Tibial artery (tissue), 4 donors: Measurements from ENCODE around the gene C4BPA.

Experiments used
- DNase-seq, 2 donors: peaks; one replicate each; pipeline ENCODE4 v3.0.0-alpha.2; 2019
- H3K27ac ChIP-seq, 2 donors: fragments of 200-600 bp; sonication (generic) in 1 of 2; 1 replicate in 1 of 2; 2 replicates in 1 of 2; pipeline ENCODE4 v1.5.1; 2018 to 2019; ENCODE audit warnings: mild to moderate bottlenecking in 1 of 2
- H3K27me3 ChIP-seq, 2 donors: fragments of 200-600 bp; sonication (generic) in 1 of 2; one replicate each; pipeline versions ENCODE4 v1.5.1 to v1.6.0; 2016 to 2019
- H3K36me3 ChIP-seq, 3 donors: fragments of 200-600 bp; sonication (generic) in 2 of 3; one replicate each; pipeline ENCODE4 v1.5.1; 2016 to 2019; ENCODE audit warnings: mild to moderate bottlenecking in 2 of 3
- H3K4me1 ChIP-seq, 4 donors: fragments of 200-600 bp; sonication (generic) in 2 of 4; 1 replicate in 3 of 4; 2 replicates in 1 of 4; pipeline ENCODE4 v1.5.1; 2016 to 2019
- H3K4me3 ChIP-seq, 2 donors: fragments of 200-600 bp; sonication (generic) in 1 of 2; 1 replicate in 1 of 2; 2 replicates in 1 of 2; pipeline ENCODE4 v1.5.1; 2018 to 2019; ENCODE audit warnings: mild to moderate bottlenecking in 2 of 2
- H3K9me3 ChIP-seq, 3 donors: fragments of 200-600 bp; sonication (generic) in 1 of 3; one replicate each; pipeline ENCODE4 v1.5.1; 2016 to 2019
- intact Hi-C: fragments of 100-400 bp; cut with DNase I; formaldehyde crosslinking; loops from one replicate; pipeline ENCODE4 v1.15.0; 2023; ENCODE audit warnings: low total_unique reads
- TF ChIP-seq, protein P1 (sequence below), 2 experiments: fragments of 200-600 bp in 1 of 2; fragments of 450-650 bp in 1 of 2; IDR thresholded peaks; one replicate each; pipeline ENCODE4 v1.5.1; 2017 to 2019; ENCODE audit warnings: antibody characterized with exemption in 2 of 2, mild to moderate bottlenecking in 1 of 2, moderate library complexity in 1 of 2

C4BPA gene

DNA sequence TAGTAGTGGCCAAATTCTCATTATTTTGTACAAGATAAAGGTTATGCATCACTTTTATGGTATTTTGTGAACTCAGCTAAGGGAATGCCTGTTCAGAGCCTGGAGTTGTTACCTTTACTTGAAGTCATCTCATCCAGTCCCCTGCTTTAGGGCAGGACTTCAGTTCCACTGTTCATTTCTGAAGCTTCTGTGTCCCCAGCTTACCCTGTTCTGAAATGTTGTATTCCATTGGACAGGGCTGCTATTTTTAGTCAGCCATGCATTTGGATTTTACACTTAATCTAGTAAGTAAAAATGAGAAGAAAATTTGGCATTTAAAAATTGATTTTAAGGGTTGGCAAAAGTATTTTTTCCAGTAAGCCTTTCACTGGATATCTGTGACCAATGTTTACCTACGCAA lies 27.0 kb upstream of the C4BPA start:
- intact Hi-C loops: no loop called here
- H3K36me3 ChIP-seq: peaks cover 0 to 18% (median 8%) of the 10 kb centered on the region in 3 donors
- no peaks in the 10 kb centered on the region for H3K4me1 ChIP-seq
- H3K27me3 ChIP-seq: no peaks in the 10 kb centered on the region
- TF ChIP-seq, protein P1, sequence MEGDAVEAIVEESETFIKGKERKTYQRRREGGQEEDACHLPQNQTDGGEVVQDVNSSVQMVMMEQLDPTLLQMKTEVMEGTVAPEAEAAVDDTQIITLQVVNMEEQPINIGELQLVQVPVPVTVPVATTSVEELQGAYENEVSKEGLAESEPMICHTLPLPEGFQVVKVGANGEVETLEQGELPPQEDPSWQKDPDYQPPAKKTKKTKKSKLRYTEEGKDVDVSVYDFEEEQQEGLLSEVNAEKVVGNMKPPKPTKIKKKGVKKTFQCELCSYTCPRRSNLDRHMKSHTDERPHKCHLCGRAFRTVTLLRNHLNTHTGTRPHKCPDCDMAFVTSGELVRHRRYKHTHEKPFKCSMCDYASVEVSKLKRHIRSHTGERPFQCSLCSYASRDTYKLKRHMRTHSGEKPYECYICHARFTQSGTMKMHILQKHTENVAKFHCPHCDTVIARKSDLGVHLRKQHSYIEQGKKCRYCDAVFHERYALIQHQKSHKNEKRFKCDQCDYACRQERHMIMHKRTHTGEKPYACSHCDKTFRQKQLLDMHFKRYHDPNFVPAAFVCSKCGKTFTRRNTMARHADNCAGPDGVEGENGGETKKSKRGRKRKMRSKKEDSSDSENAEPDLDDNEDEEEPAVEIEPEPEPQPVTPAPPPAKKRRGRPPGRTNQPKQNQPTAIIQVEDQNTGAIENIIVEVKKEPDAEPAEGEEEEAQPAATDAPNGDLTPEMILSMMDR (IDR thresholded peaks at IDR 0.05): no peak
- H3K9me3 ChIP-seq: no peaks in the 10 kb centered on the region
- H3K4me3 ChIP-seq: no peak overlapping the region
- H3K27ac ChIP-seq: no peak overlapping the region
- DNase-seq: no peak

- Histone ChIP-seq H3K27me3 (no peaks in the 10 kb centered on the region), H3K4me3 (no peak overlapping the region), H3K27ac (no peak overlapping the region), H3K4me1 (no peaks in the 10 kb centered on the region), H3K36me3 (peaks cover 0 to 13% (median 8%) of the 10 kb centered on the region in 3 donors), H3K9me3 (no peaks in the 10 kb centered on the region)
- intact Hi-C loops: no loop called here
- TF ChIP-seq, protein P1 (IDR thresholded peaks at IDR 0.05): peak; percentile 84 to 94
- DNase-seq: peak in 1 of 2 donors; percentile 68
Measured at GRCh38 chr1:207077470-207078377, 26.3 kb upstream of the C4BPA start.

GRCh38 chr1:207078578-207079132 lies 25.4 kb upstream of the C4BPA start:
- no peak for DNase-seq
- intact Hi-C loops: no loop called here
- H3K4me1 ChIP-seq: no peaks in the 10 kb centered on the region
- peaks cover 0 to 13% (median 8%) of the 10 kb centered on the region in 3 donors for H3K36me3 ChIP-seq
- no peaks in the 10 kb centered on the region for H3K9me3 ChIP-seq
- TF ChIP-seq, protein P1 (IDR thresholded peaks at IDR 0.05): no peak
- H3K4me3 ChIP-seq: no peak overlapping the region
- no peaks in the 10 kb centered on the region for H3K27me3 ChIP-seq
- H3K27ac ChIP-seq: no peak overlapping the region

DNA sequence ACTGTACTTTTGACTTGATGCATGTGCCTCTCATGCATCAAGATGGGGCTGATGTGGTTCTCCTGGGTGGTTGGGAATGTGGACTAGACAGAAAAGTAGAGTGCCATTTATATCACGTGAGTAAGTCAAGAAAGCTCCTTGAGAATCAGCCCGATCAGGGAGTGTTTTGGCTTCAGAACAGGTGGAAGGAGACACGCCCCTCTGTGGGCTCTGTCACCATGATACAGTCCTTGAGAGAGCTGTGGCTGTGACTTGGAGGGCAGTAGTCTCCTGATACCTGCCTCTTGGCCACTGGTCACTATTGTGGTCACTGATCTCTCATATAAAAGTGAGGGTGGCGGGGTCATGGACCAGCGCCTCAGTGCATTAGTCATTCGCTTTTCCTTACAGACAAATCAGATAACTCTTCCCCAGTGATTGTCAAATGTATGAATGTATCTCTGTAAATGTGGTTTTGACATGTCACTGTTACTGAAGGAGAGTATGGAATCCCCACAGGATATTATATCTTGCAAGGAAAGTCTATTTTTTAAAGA lies 24.3 kb upstream of the C4BPA start:
- H3K9me3 ChIP-seq: no peaks in the 10 kb centered on the region
- H3K36me3 ChIP-seq: peaks cover 0 to 13% (median 8%) of the 10 kb centered on the region in 3 donors
- no peak overlapping the region for H3K4me3 ChIP-seq
- H3K4me1 ChIP-seq: no peaks in the 10 kb centered on the region
- TF ChIP-seq, protein P1 (IDR thresholded peaks at IDR 0.05): no peak
- intact Hi-C loops: loop anchor here (5.0 kb wide), 2 partner anchors 32 to 323 kb away; no protein-coding TSS in a partner anchor
- no peak for DNase-seq
- H3K27ac ChIP-seq: no peak overlapping the region
- H3K27me3 ChIP-seq: no peaks in the 10 kb centered on the region

DNA sequence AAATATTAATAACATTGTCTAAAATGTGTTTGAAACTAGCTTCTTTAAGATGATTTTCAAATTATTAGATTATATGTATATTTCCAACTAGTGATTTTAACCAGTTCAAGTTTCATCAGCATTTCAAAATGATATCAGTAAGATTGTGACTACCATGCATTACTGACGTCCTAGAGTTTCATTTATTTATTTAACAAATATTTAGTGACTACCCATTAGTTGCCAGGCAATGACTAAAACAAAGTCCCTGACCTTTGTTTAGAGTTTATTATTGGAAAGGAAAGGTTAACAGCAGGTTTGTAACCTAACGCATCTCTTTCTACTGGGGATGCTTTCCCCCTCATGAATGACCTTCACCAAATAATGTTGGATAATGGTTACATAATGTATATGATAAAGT lies 22.9 kb upstream of the C4BPA start:
- TF ChIP-seq, protein P1 (IDR thresholded peaks at IDR 0.05): no peak
- no peak overlapping the region for H3K4me3 ChIP-seq
- intact Hi-C loops: loop anchor here (5.0 kb wide), 2 partner anchors 34 to 321 kb away; no protein-coding TSS in a partner anchor

More for the DNA sequence above, 22.9 kb upstream of the C4BPA start:
- Histone ChIP-seq H3K4me1 (no peaks in the 10 kb centered on the region), H3K36me3 (peaks cover 0 to 13% (median 8%) of the 10 kb centered on the region in 3 donors), H3K27ac (no peak overlapping the region), H3K9me3 (no peaks in the 10 kb centered on the region), H3K27me3 (no peaks in the 10 kb centered on the region)
- DNase-seq: no peak
